Activated T-cell treated with anti-CD3 and anti-CD28 coated beads for 1 hour (primary cell): ENCODE measurements around the gene SPATA25.
A peak's percentile ranks its signal among the peaks of the same experiment; 100 is the strongest.
"Not testable (repeated sequence)": the region's sequence is repeated elsewhere in the genome, so short reads cannot be mapped to it uniquely, and the experiment has no call there.

ENCODE experiments used
- DNase-seq: peaks from one replicate; pipeline ENCODE4 v3.0.0-alpha.2; 2020; ENCODE audit warnings: low read depth

SPATA25 gene

DNA sequence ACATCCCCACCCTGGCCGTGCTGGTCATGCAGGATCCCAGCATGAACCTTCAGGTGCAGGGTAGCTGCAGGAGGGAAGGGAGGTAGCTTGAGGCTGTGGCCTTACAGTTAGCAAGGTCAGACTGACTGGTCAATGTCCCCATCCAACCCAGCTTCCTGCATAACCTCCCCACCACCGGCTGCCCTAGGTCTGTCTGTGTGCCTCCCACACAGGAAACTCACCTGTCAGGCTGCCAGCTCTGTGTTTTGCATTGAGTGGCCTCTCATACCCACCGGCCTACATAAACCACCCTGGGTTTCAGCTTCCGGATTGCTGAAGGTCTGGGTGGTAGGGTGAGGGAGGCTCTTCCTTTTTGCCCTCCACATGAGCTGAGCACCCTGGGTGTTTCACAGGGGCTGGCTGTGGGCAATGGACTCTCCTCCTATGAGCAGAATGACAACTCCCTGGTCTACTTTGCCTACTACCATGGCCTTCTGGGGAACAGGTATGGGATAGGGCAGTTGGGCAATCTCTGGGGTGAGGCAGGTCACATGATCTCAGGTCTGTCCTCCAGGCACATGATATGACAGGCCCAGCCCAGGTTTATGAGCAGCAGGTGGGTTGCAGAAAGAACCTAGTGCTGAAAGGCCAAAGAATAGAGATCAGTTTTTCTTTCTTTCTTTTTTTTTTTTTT lies 5.5 kb upstream of the SPATA25 start:
- no peak for DNase-seq

GRCh38 chr20:45892049-45892825 lies 4.8 kb upstream of the SPATA25 start:
- DNase-seq = no peak

GRCh38 chr20:45890985-45891983 lies 3.9 kb upstream of the SPATA25 start, which contains the start of the genes CTSA and NEURL2:
TSS of gene CTSA (plus strand) at chr20:45891335. CDS start at chr20:45891569, 234 bp downstream.
TSS of gene NEURL2 (minus strand) at chr20:45891208. CDS start at chr20:45890991, 217 bp downstream.
- peak; percentile 72 for DNase-seq

DNA sequence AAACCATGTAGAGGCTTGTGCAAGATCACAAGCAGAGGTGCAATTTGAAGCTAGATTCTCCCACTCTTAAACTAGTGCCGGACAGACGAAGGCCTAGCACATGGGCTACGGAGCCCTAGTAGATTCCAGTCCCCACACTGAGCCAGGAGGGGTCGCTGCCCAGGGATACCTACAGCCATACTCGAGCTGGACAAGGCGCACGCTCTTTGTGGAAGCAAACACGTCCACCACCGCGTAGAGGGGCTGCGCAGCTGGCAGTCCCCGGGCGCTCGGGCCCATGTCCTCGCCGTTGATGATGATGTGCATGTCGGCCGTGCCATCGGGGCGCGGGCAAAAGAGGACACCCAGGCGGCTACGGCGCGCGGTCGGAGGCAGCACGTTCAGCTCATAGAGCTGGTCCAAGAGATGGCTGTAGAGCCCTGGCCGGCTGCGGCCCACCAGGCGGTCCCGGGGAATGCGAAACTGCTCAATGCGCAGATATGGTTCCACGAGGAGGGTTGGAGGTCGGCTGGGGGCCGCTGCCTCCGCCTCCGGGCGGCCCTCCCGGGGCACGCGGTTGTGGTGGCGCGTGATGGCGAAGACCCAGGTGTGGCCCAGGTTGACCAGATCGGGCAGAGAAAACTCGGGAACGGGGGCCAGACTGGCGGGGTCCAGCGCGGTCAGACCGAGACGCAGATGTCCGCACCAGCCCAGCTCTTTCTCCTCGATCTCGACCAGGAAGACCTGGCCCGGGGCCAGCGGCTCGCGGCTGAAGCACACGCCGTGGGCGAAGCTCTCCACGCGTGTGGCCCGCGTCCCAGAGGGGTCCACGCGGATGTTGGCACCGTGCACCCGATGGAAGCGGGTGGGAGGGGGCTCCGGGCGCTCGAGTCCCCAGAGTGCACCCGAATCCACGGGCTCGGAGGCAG lies 2.9 kb upstream of the SPATA25 start:
- DNase-seq = peak; percentile 42

DNA sequence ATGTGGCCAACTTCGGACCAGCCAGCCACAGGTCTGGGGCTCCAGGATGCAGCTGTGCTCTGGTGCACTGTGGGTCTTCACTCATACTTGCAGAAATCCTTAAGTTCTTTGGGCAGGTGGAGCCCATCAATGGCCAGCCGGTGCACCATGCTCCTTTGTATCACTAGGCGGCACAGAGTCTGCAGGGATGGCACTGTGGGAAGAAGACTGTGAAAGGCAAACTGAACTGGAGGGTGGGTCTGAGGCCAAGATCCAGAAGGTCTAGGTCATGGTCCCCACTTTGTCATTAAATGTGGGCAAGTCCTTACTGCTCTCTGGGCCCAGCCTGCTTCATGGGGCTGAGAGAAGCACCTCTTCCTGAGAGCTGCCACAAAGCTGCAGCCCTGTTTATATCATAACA lies 1.3 kb upstream of the SPATA25 start:
- no peak for DNase-seq

DNA sequence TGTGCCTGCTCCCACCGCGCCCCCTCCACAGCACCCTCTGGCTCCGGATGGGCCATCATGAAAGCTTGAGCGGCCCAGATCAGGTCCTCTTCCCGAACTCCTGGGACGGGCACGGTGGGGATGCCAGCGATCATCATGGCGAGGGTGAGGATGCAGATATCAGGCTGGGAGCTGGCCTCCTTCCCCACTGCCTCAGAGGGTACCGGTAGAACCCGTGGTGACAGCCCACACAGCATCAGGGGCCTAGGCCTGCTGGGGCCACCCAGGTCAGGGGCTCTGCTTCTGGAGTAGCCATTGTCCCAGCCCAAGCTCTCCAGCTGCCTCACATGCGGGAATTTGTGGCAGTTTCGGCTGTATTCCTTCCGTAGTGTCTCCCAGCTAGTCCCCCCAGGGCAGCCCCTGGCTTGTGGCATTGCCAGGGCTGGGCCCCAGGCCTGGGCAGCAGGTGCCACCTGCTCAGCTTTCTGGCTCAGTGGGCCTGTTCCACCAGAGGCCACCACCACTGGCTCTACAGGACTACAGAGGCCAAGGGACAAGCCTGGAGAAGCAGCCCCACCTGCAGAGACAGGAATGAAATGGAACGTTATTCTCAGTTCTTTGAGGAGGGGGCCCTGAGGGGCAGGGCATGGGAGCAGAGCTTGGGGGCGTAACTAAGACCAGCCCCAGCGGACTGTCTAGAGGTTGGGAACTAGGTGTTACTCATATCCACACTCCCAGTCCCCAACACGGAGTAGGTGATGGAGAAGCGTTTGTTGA lies 654 bp downstream of the SPATA25 start:
- DNase-seq = no peak

GRCh38 chr20:45883100-45883469 lies 4.3 kb downstream of the SPATA25 start:
- no peak for DNase-seq

DNA sequence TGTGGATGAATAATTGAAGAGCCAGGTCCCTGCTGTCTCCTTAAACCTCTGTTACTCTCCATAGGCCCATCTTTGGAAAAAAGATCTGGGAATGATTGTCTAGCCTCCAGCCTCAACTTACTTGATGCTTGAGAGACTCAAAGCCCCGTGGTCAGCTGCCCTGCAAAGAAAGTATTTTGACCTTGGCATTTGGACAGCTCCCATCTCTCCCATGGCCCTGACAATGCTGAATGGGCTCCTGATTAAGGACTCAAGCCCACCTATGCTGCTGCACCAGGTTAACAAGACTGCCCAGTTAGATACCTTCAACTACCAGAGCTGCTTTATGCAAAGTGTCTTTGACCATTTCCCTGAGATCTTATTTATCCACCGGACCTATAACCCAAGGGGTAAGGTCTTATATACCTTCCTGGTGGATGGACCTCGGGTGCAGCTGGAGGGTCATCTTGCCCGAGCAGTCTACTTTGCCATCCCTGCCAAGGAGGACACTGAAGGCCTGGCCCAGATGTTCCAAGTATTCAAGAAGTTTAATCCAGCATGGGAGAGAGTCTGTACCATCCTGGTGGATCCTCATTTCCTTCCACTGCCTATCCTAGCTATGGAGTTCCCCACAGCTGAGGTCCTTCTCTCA lies 4.8 kb downstream of the SPATA25 start:
- no peak for DNase-seq

- DNase-seq = peak; percentile 99
These were observed 6.2 kb downstream of the SPATA25 start, which contains the start of gene ZSWIM1 for GRCh38 chr20:45880988-45881788. TSS of gene ZSWIM1 (plus strand) at chr20:45881227. CDS start at chr20:45882593, 1,366 bp downstream.

- DNase-seq = no peak
These were observed 9.2 kb downstream of the SPATA25 start for GRCh38 chr20:45878076-45878761.

DNA sequence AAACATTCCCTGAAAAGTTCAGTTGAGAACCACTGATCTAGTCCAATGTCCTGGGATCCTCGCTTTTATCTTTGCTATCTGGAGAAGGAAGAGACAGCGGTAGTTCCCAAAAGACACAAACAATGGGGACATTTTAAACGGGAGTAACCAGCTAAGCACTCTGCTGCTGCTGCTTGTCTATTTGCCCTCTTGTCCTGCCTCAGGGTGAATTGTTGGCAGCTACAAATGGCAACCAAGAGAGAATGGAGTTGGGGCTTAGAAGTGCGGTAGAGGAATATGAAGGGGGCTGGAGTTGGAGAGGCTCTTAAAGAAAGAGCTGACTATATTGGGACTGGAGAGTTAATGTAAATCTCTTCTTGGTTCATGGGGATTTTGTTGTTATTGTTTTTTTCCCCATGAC lies 12.8 kb downstream of the SPATA25 start:
- DNase-seq = no peak

GRCh38 chr20:45874104-45874481 lies 13.3 kb downstream of the SPATA25 start:
- DNase-seq = not testable (repeated sequence)

- no peak for DNase-seq
These were observed 13.9 kb downstream of the SPATA25 start for GRCh38 chr20:45873409-45874103.

DNA sequence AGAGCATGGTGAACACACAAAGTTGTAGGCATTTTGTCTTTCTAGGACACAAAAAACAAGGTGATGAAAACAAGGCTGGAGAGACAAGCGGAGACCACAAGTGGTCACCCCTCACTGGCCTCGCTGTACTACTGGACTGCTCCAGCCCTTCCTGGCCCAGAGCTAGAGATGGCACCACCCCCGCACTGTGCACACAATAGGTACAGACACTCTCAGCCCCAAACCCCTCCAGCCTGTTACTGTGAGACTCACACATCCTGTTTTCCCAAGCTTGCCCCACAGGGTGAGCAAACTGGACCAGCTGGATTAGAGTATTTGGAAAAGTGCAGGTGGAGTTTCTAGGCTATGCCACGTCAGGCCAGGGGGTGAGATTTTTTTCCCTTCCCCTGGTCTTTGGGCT lies 14.8 kb downstream of the SPATA25 start:
- no peak for DNase-seq

DNA sequence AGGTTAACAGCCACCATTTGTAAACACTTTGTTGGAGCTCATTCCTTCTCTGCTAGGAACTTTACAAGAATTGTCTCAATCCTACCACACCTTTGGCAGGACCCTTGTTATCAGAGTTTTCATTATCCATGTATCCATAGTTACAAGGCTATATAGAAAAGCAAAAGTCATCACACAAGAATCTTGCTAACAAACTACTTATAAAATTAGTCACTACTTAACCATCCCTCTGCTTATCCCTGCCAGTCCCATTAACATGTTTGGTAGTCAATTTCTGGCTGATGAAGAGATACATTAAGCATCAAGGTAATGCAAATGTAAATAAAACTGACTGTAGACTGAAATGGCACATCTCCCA lies 19.6 kb downstream of the SPATA25 start:
- no peak for DNase-seq

GRCh38 chr20:45867136-45867818 lies 20.1 kb downstream of the SPATA25 start:
- no peak for DNase-seq

GRCh38 chr20:45866454-45866853 lies 21.0 kb downstream of the SPATA25 start:
- DNase-seq = no peak
